Stimulated activated CD4-positive, alpha-beta T cell treated with anti-CD3 and anti-CD28 coated beads, Interleukin-2, amount 100 ng/mL, for 4 hours (primary cell): ENCODE measurements around the gene CD180.

Source experiments
- DNase-seq: peaks from one replicate; pipeline ENCODE4 v3.0.0-alpha.2; 2020; ENCODE audit warnings: low read depth

Gene CD180

DNA sequence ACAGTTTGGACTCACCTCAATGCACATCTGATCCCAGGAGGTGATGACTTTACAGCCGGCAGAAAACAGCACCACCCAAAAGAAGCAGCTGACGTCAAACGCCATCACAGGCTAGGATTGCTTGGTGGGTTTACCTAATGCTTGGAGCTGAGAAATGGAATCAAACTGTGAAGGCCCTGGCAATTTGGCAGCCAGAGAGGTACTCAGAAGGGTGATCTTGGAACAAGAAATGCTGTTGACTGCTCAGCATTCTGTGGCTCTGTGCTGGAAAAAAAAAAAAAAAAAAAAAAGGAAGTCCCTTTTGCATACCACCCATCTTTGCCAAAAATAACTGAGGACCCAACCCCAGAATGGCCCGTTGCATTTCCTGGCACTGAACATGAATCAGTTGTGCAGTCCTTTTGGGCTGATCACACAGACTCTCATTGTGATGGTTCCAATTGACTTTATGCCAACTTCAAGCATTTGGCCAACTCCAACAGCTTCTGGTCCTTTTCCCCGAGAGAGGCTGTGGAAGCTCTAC lies at the start of gene CD180:
CD180 (minus strand) TSS at position 263 of the 523 bp plus-strand sequence; CDS start at position 105, 158 bp downstream.
- no peak for DNase-seq

DNA sequence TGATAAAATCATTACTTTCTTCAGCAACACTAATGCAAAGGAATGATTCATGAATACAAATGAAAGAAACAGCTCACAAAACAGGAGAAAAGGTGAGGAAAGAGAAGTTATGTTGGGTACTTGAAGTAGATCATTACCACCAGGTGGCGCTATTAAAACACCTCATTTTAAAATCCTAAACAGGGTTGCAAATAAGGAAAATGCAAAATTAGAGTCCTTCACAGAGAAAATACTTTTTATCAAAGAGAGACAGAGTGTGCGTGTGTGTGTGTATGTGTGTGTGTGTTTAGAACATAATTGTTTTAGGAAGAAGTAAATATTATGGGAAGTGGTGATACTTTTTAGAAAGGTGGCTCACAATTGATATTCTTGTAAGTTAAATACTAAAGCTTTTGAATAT lies 49.5 kb upstream of the CD180 start:
- peak; percentile 4 for DNase-seq

DNA sequence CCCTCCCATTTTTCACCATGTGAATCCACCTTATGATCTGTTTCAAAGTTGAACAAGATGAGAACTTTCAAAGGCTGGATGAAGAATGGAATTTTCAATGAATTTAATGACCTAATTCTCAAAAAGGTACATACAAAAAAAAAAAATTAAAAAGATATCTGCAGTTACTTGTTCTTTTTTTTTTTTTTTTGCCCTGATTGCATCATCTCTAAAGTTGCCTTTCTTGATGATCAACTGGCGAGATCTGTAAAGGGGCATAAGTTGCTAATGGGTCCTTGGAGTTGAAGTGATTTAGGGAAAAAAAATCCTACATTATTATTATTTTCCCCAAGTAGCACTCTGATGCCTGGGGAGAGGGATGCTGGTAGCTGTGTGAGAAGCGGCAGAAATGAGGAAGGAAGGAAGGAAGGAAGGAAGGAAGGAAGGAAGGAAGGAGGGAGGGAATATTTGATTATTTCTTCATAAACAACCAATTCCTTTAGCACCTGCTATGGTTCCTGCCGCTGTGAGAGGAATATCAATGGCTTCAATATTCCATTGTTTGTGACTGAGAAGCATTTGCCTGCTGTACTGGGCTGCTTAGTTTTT lies 48.8 kb upstream of the CD180 start:
- DNase-seq = no peak

DNA sequence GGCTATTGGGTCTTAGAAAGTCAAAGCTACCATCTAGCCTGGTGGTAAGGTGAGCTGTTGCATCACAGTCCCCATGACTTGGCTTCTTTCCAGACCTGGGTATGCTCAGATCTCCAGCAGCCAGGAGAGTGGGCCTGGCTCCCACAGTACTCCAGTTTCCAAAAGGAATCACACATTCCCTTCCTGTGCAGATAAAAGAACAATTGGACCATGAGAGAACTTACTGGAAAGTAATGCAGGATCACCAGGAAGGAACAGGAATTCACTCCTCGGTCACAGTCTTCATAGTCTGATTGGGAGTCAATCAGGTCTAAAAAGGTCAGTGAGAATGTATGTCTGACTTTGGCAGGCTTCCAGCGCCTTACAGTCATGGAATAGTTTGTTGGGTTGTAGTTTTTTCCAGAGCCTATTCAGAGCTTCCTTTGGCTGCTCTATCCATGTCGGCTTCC lies 47.8 kb upstream of the CD180 start:
- DNase-seq = no peak

DNA sequence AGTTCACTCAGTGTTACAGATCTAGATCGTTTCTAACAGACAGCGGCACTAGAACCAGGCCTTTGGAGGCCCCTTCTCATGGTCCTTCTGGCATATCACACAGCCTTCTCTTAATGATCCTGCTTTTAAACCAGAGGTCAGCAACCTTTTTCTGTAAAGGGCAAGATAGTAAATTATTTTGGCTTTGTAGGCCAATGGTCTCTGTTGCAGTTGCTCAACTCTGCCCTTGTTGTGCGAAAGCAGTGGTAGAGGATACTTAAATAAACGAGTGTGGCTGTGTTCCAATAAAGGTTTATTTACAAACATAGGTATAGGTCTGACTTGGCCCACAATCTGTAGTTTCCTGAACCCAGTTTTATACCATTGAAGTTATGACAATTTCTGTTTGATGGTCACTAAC lies 47.3 kb upstream of the CD180 start:
- DNase-seq = no peak

DNA sequence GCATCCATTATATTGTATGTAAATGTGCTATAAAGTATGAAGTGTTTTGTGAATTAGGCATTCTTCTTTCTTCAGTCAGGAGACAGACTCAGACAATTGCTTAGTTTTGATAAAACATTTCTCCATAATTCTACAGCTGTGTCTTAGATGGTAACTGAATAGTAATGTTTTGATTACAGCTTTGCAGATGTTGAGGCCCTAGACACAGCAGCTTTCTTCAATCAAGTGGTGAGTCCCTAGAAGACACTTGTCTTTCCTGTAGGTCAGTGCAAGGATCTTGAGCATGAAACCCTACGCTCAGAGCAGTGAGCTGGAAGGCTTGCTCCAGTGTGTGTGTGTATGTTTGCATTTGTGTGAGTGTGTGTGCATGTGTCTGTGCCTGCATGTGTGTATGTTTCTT lies 46.8 kb upstream of the CD180 start:
- DNase-seq = no peak

DNA sequence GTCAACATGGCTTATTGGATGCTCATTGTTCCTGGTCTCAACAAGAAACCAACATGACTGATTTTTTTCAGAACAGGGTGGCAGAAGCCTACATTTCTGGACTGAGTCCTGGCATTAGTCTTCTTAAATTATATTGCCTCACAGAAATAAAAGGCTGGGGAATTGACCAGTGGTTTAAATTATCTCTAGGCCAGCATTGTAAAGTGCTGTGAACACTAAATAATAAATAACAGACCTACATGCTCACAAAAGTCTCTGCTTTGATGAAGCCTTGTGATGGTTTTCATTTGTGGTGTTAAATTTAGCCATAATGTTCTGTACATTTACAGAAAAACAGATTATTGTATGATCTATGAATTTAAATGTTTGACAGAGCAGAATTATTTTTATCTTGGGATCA lies 44.7 kb upstream of the CD180 start:
- no peak for DNase-seq

DNA sequence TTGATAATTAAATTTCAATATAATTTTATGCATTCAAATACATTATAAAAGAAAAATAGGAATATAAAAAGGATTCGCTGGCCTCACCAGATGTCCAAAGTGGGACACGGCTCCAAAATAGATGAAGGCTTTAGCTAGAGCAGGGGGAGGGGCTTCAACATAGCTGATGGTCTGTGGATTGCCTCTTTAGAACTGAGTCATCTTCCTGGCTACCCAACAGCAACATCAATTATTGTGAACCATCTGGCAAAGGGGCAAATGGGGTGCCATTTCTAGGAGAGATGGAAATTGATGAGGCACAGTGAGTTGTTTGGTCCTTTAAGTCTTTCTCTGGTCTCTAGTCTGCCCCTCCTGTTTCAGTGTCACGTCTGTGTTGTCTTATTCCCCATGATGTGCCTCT lies 44.2 kb upstream of the CD180 start:
- DNase-seq = no peak

DNA sequence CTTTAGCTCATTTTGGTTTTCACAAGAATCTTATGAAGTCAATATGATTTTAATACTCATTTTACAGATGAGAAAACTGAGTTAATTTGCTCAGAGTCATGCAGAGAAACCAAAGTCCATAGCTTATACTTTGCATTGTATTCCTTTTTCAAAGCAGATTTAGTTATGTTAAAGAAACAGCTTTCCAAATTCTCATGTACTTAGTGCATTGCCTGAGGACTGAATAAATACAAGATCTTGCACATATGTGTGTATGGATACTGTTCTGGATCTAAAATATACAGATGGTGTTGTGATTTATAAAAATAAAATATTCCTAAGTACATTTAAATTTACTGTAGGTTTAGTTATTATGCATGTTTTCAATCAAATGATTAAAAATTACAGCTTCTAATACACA lies 43.5 kb upstream of the CD180 start:
- DNase-seq = no peak

DNA sequence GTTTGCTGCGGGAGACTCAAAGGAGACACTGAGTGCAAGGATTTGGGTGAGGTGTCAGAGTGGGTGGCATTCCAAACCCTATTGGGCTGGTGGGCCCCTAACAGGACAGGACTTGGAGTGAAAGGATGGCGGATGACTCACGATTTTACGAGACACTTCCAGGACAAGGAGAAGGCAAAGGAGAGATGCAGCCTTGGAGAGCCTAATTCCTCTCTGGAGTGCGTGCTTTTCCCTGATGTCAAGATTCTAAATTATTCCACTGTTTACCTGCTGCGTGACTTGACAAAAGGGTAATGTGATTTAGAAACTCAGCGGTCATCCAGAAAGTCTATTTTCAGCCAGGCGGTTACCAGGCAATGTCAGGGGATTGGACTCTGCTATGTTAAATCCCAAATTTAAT lies 41.6 kb upstream of the CD180 start:
- DNase-seq = no peak

DNA sequence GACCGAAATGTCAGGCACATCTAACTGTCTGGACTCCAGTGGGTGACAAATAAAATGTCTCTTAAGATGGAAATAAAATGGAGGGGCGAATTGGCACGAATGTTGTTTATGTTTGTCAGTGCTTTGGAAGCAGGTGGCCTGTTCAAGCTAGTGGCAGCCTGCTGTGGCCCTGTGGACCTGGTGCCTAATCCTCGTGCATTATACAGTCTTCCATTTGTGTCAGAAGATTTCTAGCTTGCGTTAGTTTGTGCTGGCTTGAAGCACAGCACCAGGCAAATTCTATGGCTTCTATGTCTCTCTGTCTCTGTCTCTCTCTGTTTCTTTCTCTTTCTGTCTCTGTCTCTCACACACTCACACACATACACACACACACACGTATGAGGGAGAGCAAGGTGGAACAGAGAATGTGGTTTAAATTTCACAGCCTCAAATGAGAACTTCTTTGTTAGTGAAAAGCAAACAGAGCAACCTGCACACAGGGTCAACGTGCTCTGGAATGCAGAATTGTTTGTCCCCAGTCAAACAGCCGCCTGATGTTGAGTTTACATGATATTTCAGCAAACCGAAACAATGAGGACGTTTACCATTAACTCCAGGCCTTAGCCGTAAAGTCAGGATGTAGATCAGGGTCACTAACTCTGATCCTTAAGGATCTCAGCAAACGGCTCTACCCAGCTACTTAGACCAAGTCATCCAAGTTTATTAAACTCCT lies 39.0 kb upstream of the CD180 start:
- no peak for DNase-seq

DNA sequence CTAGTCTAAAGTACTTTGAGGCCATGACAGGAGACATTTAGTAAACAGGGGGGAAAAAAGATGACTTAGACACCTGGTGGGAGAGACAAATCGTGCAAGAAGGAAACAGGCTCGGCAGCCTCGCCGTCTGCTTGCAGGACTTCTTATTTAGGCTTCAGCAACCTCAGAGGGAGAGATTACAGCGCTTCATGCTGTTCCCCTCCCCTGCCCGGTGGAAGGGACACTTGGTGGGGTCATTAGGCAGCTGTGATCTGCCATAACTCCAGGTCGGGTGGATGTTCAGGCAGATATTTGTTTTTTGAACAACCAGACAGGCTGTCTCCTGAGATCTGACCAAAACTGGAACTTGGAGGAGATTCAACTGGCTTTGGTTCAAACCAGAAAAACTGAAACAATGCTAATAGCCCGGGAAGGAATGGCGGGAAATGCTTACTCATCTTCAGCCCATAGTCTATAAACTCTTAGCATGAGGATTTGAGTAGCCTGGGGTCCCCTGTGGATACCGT lies 38.1 kb upstream of the CD180 start:
- no peak for DNase-seq

DNA sequence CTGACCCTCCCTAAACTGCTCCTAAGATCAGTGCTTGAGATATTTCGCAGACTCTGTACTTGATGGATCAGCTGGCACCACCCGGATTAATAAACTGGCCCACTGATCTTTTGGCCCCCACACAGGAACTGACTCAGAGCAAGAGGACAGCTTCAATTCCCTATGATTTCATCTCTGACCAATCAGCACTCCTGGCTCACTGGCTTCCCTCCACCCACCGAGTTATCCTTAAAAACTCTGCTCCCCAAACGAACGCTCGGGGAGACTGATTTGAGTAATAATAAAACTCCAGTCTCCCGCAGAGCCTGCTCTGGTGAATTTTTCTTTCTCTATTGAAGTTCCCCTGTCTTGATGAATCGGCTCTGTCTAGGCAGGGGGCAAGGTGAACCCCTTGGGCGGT lies 36.5 kb upstream of the CD180 start:
- DNase-seq = no peak

DNA sequence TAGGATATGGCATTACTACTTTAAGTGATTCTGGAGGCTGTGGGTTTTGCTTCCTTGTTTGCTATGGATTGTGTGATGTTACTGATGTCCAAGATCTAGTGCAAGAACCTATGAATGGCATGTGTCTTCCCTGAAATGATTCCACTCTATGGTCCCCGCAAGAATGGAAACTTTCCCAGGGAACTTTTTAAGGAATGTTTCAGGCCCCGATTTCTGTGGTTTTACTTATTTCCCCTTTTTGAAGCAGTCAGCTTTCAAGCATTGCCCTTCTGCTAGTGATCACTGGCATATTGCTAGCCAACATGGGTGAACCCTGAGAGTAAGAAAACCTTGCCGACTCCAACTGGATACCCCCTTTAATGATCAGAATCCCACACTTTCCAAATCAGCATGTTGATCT lies 26.6 kb upstream of the CD180 start:
- DNase-seq = no peak

DNA sequence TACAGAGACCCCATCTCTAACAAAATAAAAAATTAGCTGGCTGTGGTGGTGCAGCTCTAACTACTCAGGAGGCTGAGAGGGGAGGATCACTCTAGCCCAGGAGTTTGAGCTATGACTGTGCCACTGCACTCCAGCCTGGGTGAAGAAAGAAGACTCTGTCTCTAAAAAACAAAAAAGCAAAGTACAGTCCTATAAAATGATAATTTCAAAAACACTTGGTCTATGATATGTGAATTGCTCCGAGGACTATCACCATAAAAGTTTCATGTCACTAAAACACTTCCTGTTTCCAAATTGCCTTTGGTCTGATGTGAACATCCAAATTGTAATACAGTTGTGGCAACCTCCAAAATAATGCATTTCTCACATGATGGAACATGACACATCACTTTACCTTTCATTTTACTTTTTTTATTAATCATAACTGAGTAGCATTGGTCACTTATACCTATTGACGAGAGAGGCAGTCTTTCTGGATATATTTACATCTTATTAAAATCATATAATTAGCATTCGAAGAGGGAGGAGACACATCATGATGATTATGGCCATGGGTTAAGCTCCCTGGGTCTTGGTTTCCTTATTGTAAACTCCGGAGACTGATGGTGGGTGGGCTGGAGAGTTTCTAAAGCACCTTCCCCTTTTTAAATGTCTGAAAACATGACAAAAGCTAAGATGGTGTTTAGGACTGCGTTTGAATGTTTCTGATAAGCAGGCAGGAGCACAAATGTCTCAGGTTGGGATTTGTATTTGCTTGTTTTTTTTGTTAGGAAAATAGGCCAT lies 25.8 kb upstream of the CD180 start:
- no peak for DNase-seq

DNA sequence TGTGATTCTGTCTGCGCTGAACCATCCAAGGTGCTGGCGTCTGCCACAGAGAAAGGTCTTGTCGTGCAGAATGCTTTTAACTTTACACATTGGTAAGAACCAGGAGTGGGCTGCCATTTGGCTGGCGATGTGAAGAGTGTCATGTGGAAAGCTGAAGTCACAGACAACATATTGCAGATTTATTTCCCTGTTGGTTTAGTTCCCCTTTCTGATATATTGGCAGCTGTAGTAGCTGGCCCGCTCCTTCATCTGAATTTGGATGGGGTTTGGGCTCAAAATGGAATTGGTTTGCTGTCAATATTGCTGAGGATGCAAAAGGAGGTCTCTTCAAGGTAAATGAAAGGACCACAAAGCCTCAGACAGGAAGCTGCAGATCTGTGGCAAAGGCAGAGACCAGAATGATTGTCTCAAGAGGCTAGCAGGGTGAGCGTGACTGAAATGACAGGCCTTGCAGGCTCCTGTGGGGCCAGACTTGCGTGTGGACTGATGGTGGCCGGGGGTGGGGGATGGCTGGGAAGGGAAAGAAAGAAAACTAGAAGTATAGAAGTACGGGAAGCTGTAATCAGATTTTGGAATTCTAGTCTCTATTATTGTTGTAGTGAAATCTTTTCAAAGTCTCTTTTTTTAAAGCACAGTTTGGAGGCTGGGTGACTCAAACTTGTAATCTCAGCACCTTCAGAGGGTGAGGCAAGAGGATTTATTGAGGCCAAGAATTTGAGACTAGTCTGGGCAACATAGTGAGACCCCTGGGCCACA lies 25.1 kb upstream of the CD180 start:
- DNase-seq = no peak

DNA sequence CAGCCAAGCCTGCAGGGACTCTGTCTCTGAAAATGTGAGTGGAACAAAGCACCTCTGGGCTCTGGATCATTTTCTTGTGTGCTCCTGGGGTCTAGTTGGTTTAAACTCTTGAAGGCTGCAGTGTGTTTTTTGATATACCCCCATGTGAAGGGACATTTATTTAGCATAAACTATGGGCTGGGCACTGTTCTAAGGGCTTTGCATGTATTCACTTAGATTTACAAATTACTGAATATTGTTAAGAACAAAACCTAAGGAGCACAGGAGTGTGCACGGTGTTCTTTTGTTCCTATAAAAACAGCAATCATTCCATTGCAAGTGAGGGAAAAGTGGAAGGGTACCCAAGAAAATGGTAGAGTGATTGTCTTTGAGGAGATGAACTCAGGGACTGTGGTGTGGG lies 20.0 kb upstream of the CD180 start:
- no peak for DNase-seq

DNA sequence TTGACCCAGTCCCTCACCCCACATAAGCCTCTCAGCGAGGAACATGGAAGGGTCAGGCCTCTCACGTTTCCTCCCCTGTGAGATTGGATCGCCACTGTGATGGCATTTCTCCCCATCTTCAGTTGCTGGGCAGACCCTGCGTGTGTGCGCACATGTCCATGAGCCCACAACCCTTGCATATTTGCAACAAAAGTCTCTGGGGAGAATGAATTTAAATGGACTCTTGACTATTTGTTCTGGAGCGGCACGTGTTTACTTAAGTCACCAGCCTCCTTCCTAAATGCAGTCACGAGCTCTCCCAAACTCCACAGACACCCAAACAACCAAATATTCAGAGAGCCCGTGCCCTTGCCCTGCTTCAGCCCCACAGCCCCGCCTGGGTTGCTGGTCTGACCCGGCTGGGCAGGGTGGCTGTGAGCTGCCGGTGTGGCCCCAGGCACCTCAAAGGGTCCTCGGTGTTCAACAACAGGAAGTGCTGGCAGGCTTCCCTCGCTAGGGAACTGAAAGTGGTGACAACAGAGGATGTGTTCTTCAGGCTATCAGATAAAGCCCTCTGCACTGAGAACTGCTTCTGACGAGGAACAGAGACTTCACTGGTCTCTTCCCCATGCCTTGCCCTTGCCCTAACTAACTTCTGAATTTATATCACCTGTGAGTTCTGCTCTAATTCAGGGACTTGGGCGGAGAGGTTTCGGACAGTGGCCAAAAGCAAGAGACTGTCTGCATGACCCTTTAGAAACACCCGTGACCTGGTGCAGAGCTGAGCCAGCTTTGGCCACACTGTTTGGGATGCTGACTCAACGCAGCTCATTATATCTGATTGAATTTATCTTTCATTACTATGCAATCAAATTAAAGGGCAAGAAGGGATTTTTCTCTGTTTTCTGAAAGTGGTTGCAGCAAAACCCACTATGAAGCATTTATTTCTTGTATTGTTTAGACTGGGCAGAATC lies 19.2 kb upstream of the CD180 start:
- DNase-seq = peak; percentile 31

DNA sequence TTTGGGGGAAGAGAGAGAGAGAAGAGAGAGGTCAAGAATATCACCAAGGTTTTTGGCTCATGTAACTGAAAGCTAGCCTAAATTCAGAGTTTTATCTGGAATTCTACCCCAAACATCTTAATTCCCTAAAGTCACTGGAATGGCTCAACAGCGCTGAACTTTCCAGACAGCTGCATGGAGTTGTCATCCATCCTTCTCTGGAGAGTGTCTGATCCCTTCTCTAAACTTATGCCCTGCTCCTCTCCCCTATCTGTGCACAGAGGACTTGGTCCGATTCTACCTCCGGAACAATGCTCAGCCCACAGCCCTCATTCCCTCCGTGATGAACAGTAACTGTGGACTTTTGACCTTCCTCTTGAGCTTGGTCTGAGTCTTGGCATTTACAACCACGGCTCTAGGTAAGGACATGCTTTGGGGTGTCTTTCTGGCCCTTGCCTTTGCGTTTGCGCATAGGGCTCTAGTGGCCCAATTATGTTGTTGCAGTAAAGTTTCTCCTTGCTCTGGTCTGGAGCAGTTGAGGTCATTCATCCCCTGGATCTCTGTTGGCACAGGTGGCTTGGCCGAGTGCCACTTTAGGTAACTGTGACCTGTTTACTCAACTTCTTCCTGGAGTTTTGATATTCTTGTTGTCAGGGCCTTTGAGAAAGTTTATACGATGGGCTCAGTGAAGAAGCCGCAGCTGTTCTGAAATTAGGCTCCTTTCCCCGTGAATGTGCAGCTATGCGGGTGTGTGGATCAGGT lies 18.3 kb upstream of the CD180 start:
- DNase-seq = no peak

DNA sequence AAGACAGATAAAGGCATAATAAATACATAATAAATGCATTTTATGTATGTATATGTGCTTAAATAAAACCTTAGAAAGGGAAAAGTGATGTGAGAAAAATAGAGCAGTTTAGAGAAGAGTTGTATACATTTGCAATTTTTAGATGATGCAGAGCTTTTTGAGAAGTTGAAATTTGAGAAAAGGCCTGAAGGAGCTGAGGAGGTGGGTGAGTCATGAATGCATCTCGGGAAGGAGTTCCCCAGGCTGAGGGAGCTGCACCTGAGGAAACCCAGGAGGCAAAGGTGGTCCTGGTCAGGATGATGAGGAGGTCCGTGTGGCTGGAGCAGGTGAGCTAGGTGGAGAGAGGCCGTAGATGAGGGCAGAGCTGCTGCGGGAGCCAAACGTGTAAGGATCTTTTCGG lies 17.4 kb upstream of the CD180 start:
- DNase-seq = no peak
